Activated CD4-positive, alpha-beta T cell treated with anti-CD3 and anti-CD28 coated beads, Interleukin-2, Interleukin-6, amounts not matched to agents 100 ng/mL and 50 ng/mL, durations not matched to agents 16 hours and 8 hours (primary cell): ENCODE results near the gene ACSM3.
"Not testable (repeated sequence)": the region's sequence is repeated elsewhere in the genome, so short reads cannot be mapped to it uniquely, and the experiment has no call there.

Experiments used
- DNase-seq: peaks from one replicate; pipeline ENCODE4 v3.0.0-alpha.2; 2020

ACSM3 gene

GRCh38 chr16:20755799-20756198, 8.0 kb upstream of the ACSM3 start:
- DNase-seq = not testable (repeated sequence)

GRCh38 chr16:20760346-20760745, 3.5 kb upstream of the ACSM3 start:
- DNase-seq = no peak

GRCh38 chr16:20761175-20761574, 2.6 kb upstream of the ACSM3 start:
- DNase-seq = no peak

GRCh38 chr16:20762404-20763123, 1.2 kb upstream of the ACSM3 start:
- no peak for DNase-seq

GRCh38 chr16:20764448-20764847, 634 bp downstream of the ACSM3 start:
- DNase-seq = not testable (repeated sequence)

- no peak for DNase-seq
Measured at GRCh38 chr16:20765732-20766131, 1.9 kb downstream of the ACSM3 start.

GRCh38 chr16:20766294-20766693, 2.5 kb downstream of the ACSM3 start:
- DNase-seq = no peak

GRCh38 chr16:20767577-20767976, 3.8 kb downstream of the ACSM3 start:
- no peak for DNase-seq

- no peak for DNase-seq
Measured at GRCh38 chr16:20768121-20768520, 4.3 kb downstream of the ACSM3 start.

- DNase-seq = no peak
Measured at GRCh38 chr16:20768818-20769217, 5.0 kb downstream of the ACSM3 start.

GRCh38 chr16:20773679-20774078, 9.9 kb downstream of the ACSM3 start:
- DNase-seq = no peak

GRCh38 chr16:20774703-20775362, 11.0 kb downstream of the ACSM3 start:
- DNase-seq = peak; percentile 80

- no peak for DNase-seq
Measured at GRCh38 chr16:20781697-20782096, 17.9 kb downstream of the ACSM3 start.

- no peak for DNase-seq
Measured at GRCh38 chr16:20782470-20782869, 18.7 kb downstream of the ACSM3 start.

- no peak for DNase-seq
Measured at GRCh38 chr16:20784204-20784603, 20.4 kb downstream of the ACSM3 start.

- no peak for DNase-seq
Measured at GRCh38 chr16:20789130-20789529, 25.3 kb downstream of the ACSM3 start.

GRCh38 chr16:20791923-20792612, 28.3 kb downstream of the ACSM3 start:
- no peak for DNase-seq

- DNase-seq = no peak
Measured at GRCh38 chr16:20798364-20798763, 34.5 kb downstream of the ACSM3 start.

- DNase-seq = no peak
Measured at GRCh38 chr16:20799599-20799998, 35.8 kb downstream of the ACSM3 start.

GRCh38 chr16:20801278-20801677, 37.5 kb downstream of the ACSM3 start:
- DNase-seq = no peak

GRCh38 chr16:20803192-20803560, 39.4 kb downstream of the ACSM3 start:
- no peak for DNase-seq

GRCh38 chr16:20803561-20804214, 39.9 kb downstream of the ACSM3 start:
- no peak for DNase-seq

GRCh38 chr16:20805684-20806167, 41.9 kb downstream of the ACSM3 start:
- not testable (repeated sequence) for DNase-seq
